GM18505 (cell line): ENCODE data around the gene GUF1.

Source experiments
- ATAC-seq: cut with Tn5 transposase; IDR thresholded peaks from one replicate; pipeline ENCODE4 v1.9.1; 2021; ENCODE audit not compliant: unreplicated experiment
- POLR2A ChIP-seq: IDR thresholded peaks from 4 replicates; pipeline ENCODE4 v1.6.1; 2011; ENCODE audit warnings: borderline replicate concordance; ENCODE audit not compliant: insufficient read depth, insufficient read length; ENCODE audit errors: extremely low read depth

GUF1 gene

GRCh38 chr4:44678094-44679041, at the start of gene GUF1:
GUF1 (plus strand) TSS chr4:44678420; CDS start chr4:44678623, 203 bp downstream.
- peak; percentile 97 for TF ChIP-seq POLR2A
- ATAC-seq = peak; percentile 96

GRCh38 chr4:44629280-44629866, 48.8 kb upstream of the GUF1 start:
- no peak for TF ChIP-seq POLR2A
- ATAC-seq = peak; percentile 96

- no peak for ATAC-seq
- no peak for TF ChIP-seq POLR2A
These were observed 46.1 kb upstream of the GUF1 start for GRCh38 chr4:44632089-44632488.

GRCh38 chr4:44632733-44633132, 45.5 kb upstream of the GUF1 start:
- no peak for ATAC-seq
- TF ChIP-seq POLR2A = no peak

GRCh38 chr4:44638091-44638490, 40.1 kb upstream of the GUF1 start:
- ATAC-seq = no peak
- no peak for TF ChIP-seq POLR2A

GRCh38 chr4:44646151-44646550, 32.1 kb upstream of the GUF1 start:
- no peak for TF ChIP-seq POLR2A
- no peak for ATAC-seq

- ATAC-seq = no peak
- TF ChIP-seq POLR2A = no peak
These were observed 26.8 kb upstream of the GUF1 start, which contains the start of gene YIPF7 for GRCh38 chr4:44651425-44651824. YIPF7 (minus strand) TSS chr4:44651625; CDS start chr4:44650100, 1,525 bp downstream.

GRCh38 chr4:44652002-44652401, 26.2 kb upstream of the GUF1 start:
- TF ChIP-seq POLR2A = no peak
- ATAC-seq = no peak

GRCh38 chr4:44660396-44660795, 17.8 kb upstream of the GUF1 start:
- no peak for TF ChIP-seq POLR2A
- no peak for ATAC-seq

- no peak for ATAC-seq
- TF ChIP-seq POLR2A = no peak
These were observed 16.1 kb upstream of the GUF1 start for GRCh38 chr4:44661940-44662622.

- TF ChIP-seq POLR2A = no peak
- no peak for ATAC-seq
These were observed 15.6 kb upstream of the GUF1 start for GRCh38 chr4:44662623-44663005.

- no peak for ATAC-seq
- TF ChIP-seq POLR2A = no peak
These were observed 14.5 kb upstream of the GUF1 start for GRCh38 chr4:44663539-44664263.

GRCh38 chr4:44668526-44668925, 9.7 kb upstream of the GUF1 start:
- no peak for ATAC-seq
- TF ChIP-seq POLR2A = no peak
